Activated T-cell treated with anti-CD3 and anti-CD28 coated beads, Interleukin-2, amount 50 U/mL, for 1 hour (primary cell): ENCODE results near the gene PEX14.

ENCODE experiments used
- DNase-seq: peaks from one replicate; pipeline ENCODE4 v3.0.0-alpha.2; 2020

Gene PEX14

DNA sequence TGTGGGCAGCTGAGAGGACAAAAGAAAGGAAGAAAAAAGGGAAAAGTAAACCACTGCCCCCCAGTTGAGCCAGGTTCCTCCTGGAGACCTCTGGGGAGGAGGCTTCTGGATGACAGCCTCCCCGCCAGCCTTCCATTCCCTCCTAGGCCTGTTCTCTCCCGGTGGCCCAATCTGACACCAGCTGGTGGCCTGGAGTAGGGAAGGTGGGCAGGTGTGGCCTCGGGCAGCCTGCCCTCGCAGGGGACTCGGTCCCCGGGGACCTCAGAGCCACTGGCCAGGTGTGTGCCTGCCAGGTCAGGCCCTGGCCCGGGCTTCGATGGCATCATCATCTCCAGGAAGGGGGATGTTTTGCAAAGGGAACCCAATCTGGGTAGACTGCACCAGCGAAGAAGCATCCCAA lies 162.7 kb downstream of the PEX14 start:
- DNase-seq = no peak

- DNase-seq = peak; percentile 34
Observed at GRCh38 chr1:10637834-10638558, 163.2 kb downstream of the PEX14 start.

- no peak for DNase-seq
Observed at GRCh38 chr1:10638559-10639005, 163.8 kb downstream of the PEX14 start.

GRCh38 chr1:10639011-10639774 lies 164.4 kb downstream of the PEX14 start:
- DNase-seq = no peak

DNA sequence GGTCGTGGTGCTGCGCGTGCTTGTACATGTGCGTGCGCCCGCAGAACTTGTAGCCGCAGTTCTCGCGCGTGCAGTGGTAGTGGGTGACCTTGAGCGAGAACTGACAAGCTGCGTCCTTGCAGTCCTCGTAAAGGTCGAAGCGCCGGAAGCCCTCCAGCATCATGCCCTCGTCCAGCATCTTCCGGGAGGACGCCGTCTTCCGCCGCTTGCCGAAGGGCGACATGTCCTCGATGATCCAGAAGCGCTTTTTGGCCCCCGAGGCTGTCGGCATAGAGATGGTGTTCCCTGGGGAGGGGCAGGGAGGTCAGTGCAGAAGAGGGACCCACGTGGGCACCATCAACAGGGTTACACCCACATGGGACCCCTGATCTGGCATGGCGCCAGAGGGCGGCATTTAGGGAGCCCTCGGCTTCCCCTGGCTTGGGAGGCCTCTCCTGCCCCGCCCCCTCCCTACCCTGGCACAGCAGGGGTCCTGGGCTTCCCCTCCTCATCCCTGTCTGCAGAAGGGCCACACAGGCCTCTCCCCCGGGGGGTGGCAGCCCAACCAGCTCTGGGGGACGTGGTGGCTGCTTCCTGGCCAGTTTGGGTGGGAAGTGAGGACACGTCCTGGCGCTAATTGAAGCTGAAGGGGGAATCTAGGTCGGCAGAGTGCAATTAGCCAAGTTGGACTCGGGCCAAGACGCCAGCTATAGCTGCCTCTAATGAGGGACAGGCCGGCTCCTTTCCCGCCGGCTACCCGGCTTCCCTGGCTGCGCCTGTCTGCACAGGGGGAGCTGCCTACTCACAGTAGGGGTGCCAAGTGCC lies 165.2 kb downstream of the PEX14 start:
- DNase-seq = no peak

GRCh38 chr1:10640843-10641553 lies 166.2 kb downstream of the PEX14 start:
- DNase-seq = no peak

- DNase-seq = no peak
Observed at GRCh38 chr1:10641976-10642375, 167.2 kb downstream of the PEX14 start.

DNA sequence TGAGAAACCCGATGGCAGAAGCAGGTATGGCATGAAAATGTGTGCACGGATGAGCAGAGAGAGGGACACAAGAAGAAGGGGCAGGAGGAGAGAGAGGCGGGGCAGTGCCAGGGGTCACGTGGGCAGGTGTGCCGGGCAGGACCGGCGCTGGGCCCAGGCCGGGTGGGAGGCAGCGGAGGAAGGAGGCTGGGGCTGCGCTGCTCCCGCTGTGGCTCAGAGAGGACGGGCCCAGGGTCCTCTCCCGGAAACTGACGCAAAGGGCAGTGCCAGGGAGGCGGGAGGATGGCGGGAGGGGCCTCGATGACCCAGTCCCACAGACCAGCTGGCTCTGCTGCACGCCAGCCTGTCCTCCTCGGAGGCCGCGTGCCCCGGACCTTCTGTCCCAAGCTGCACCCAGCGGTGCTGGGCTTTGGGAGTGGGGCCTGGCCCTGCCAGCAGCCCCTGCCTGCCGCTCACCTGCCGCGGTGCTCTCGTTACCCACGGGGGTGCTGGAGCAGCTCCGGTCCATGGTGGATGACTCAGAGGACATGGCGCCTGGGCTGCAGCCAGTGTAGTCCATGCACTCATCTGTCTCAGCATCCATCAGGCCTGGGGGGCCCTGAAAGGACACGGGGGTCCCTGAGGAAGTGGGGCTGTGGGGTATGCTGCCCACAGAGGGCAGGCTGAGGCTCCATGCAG lies 167.8 kb downstream of the PEX14 start:
- DNase-seq = no peak

- no peak for DNase-seq
Observed at GRCh38 chr1:10643607-10644306, 169.0 kb downstream of the PEX14 start.

DNA sequence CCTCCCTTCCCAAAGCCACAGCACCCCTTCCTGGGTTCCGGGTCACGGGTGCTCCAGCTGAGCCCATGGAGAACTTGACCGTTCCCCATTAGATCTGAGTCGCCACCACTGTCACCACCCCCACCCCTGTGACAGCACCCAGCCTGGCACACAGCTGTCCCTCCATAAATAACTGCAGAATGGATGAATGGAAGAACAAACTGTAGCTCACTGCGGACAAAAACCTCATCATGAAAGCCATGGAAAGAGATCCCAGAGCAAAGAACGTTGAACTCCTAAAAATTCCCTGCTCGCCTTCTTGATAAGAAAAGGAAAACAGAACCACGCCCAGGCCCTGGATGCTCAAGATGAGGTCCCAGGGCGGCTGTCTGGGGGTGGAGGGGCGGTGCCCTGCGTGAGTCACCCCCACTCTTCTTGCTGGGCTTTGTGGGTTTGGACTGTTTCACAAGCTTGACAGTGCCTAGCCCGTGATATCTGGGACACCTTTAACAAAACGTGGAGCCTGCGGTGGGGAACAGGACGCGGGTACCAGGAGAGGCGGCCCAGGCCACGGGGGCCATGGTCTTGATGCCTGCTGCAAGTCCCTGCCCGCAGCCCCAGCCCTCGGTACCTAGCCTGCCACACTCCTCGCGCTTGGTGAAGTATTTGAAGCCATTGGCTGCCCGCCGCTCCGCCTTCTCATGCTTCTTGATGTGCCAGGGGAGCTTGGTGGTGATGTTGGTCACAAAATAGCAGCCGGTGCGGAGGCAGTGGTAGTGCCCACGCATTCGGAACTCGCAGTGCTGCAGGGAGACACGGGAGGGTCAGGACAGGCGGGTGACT lies 169.8 kb downstream of the PEX14 start:
- DNase-seq = no peak

DNA sequence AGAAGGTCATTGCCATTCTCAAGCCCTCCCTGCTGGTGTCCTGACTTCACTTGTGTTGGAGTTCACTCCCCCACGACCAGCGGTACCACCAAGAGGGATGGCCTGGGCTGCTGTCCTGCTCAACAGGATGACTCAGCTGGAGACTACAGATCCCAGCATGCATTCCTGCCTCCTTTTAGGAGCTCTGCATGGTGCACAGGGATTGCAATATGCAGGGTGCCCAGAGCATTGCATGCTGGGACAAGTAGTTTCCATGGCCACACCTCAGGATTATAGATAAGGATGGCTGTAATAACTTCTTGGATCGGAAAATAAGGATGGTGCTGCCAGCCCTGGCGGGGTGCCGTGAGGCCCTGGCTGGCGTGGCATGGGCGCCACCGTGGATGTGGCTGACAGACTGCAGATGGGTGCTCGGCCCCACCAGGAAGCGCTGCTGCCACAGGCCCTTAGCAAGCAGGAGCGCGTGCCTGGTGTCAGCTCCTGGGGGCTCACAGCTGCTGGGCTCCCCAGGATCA lies 171.7 kb downstream of the PEX14 start:
- DNase-seq = no peak

DNA sequence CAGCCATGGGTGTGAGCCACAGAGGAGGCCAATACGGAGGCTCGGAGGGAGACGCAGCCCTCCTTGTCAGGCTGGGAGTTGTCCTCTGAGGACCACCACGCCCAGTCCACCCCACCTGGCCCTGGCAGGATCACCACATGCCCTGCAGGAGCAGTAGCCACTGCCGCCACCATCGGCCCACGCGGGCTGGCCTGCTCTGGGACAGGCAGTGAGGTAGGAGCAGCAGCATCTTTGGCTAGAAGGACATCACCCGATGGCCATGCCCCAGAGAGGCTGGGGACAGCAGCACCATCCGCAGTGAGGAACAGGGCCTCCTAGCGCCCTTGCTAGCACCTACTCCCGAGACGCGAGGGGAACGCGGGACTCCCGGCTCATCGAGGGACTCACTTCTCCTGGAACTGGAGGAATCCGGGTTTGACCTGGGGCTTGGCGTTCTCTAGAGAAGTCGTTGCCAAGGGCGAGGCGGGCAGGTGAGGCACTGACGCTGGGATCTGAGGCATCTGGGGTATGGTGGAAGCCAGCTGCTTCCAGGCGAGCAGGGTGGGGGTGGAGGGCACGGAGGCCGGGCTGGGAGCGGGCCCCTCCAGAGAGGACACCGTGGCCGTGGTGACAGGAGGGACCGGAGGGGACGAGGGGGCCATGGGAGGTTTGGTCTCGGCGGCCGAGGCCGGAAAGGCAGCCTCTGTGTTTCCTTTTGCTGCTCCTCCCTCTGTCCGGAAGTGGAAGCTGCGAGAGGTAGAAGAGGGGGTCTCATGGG lies 172.8 kb downstream of the PEX14 start:
- DNase-seq = no peak

DNA sequence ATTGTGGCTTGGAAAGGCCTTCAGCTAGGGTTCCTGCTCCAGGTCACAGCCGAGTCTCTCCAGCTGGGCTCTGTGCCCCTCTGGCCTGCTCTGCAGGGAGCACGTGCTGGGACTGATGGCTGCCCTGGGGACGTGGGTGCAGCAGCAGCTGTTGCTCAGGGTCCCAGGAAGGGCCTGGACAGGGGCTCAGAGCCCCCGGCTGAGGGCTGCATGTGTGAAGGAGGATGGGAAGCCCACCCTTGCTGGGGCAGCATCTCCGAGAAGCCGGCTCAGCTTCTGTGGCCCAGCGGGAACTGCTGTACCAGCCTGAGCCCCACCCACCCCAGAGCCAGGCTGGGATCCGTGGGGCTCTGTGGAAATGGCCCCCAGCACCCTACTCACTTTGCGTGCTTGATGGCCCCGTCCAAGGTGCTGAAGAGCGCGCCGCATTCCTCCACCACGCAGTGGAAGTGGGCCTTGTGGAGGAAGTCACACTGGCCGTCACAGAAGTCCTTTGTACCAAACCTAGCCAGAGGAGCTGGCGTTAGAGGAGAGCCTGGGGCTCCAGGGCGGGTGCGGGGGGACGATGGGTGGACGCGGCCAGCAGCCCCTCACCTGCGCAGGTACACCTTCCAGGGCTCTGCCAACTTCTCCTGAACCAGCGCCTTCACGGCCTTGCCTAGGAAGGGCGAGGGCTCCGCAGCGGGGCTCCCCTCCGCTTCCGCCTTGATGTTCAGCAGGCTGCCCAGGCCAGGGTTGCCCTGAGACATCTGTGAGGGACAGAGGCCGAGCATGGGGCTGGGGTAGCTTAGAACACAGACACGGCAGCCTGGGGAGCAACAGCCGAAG lies 174.2 kb downstream of the PEX14 start:
- no peak for DNase-seq

- DNase-seq = no peak
Observed at GRCh38 chr1:10649517-10650201, 174.9 kb downstream of the PEX14 start.

DNA sequence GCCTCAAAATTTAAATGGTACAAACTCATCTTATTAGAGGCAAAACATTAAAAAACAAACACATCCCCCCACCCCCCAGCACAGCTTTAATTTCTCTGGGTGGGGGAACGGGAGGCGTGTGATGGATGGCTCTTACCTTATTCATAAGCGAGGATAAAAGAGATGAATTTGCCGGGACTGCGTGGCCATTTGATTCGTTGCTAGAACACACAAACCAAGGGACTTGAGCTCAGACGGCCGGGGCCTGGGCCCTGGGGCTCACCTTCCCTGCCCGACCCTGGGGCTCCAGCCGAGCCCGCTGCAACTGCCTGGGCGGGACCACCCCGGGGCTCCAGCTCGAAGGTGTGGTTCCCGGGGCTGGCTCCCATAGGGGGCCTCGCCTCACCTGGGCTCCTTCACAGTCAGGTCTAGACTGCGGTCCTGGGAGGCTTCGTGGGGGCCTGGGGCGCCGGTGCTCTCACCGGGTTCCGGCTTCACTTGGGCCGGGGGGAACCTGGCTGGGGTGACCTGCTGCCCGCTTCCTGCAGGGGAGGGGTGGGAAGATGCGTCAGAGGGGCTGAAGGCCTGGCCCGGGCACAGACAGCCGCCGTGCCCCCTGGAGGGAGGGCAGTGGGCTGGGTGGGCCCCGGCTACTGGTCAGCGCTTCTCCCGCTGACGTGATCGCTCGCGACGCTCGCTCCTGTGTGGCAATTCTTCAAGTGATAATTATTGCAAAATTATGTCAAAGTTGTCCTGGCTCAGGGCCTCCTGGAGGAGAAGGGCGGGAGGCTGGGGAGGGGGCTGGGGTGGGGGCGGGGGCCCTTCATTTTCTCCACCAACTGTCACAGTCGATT lies 176.0 kb downstream of the PEX14 start:
- DNase-seq = no peak

DNA sequence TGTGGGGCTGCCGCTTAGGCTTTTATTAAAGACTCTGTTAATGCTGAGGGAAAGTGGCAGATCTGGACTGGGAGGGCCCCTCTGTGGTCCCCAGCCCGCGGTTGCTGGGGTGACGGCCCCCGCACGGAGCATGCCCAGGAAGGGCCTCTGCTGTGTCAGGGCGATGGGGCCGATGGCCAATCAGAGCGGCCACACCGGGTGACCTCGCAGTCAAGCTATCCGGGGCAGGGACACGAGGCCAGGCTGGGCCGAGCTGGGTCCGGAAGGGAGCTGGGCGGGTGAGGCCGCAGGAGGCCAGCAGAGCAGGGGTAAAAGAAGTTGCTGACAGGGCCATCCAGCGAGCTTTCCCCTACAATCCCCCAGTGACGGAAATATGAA lies 176.6 kb downstream of the PEX14 start:
- DNase-seq = no peak

DNA sequence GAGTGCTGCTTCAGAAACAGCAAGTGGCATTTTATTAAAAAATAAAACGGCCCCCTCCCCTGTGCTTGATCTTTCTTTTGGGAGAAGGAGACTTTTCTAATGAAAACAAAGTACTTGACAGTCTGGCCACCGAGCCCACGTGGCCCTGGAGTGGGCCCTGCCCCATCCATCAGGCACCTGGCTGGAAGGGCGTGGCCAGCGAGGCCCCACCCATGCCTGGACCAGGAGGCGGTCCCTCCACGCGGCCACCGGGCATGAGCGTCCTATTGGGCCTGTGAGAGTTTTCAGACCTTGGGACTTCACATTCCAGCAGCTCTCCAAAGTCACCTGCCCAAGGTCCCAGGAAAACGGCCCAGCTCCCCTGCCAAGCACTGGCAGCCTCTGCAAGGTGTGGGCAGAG lies 177.0 kb downstream of the PEX14 start:
- DNase-seq = no peak
